ENCODE measurements around the gene NPHP4.

The NPHP4 gene

DNA sequence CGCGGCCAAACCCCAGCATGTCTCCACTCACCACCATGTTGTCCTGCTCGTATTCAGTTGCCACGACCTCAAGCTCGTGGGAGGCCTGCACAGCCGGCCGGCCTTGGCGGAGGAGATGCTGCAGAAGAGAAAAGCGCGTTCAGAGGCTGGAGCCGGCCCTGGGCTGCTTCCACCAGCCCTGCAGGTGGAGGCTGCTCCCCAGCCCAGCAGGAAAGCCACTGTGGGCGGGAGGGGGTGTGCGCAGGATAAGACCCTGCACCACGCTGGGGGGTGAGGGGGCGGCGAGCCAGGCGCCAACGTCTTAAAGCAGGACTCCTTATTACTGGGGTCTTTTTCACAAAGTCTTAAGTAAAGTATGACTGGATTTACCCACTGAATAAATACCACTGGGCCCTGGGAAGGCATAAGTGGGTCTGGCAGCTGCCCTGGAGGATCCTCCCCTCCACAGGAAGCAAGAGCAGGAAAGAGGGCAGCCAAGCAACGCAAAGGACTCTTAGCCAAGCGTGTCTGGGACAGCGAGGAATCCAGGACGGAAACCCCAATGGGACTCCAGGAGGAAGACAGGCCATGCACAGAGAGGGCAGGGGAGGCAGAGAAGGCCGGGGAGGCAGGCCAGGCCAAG, 104.8 kb downstream of the NPHP4 start:
- no peak for DNase-seq

DNA sequence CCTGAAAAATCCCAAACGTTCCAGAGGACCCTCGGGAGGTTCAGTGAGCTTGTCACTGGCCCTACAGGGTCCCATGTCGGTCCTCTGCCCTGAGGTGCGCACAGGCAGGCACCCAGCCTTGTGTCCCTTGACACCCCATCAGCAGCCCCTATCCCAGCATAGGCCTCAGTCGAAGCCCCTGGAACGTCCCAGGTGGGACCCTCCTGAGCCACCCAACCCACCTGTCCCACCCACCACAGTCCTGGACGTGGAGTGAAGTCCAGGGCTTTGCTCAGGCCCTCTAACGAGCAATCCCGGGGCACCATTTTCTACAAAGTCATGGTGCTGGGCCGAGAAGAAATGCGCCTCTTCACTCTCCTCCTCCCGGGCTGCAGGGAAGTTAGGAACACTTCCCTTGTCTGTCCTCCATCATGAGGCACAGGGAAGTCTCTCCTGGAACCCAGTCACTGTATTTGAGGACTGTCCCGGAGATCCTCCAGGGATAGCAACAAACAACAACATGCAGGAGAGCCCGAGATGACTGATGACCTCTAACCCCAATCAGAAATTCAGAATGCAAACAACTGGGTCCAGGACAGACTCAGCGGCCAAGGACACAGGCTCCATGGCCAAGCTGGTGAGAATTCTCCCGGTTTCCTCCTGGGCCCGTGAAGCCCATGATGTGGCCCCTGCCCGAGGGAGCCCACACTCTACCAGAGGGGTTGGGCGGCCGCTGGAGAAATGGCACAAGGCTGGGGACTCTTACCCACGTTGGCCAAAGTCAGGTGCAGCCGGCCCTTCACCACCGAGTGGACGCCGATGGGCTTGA, 105.5 kb downstream of the NPHP4 start:
- DNase-seq, result no peak

DNA sequence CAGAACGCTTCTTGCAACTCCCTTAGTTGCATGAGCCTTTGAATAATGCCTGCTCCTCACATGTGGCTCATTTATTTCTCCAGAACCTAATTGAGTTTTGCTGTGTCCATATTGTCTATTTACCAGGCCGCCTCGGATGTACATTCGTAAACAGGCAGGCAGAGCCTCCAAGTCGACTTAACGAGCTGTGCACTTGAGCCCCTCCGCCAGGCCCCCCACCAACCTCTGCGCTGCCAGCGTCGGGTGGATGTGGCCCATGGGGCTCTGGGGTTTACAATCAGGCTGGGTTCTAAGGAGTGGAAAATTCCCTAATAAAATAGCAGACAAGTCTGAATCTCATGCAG, 106.1 kb downstream of the NPHP4 start:
- no peak for DNase-seq

GRCh38 chr1:5885471-5886139, 106.6 kb downstream of the NPHP4 start:
- no peak for DNase-seq

DNA sequence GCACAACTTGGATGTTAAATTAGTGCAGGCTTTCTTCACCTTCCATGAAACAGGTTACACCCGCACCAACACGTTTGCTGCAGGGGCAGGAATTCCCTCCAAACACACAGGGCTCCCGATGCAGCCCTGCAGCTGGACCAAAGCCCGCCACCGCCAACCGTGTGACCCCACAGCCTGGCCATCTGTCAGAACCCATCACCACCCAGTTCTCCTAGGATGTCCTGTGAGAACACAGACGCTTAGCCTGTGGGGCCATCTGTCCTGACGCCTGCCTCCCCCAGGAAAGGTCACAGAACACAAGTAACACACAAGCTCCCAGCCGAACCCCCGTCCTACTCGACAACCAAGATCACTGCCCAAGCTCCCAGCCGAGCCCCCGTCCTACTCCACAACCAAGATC, 108.1 kb downstream of the NPHP4 start:
- no peak for DNase-seq

GRCh38 chr1:5883129-5884048, 108.8 kb downstream of the NPHP4 start:
- DNase-seq, result no peak

GRCh38 chr1:5882367-5883128, 109.7 kb downstream of the NPHP4 start:
- DNase-seq, result no peak

DNA sequence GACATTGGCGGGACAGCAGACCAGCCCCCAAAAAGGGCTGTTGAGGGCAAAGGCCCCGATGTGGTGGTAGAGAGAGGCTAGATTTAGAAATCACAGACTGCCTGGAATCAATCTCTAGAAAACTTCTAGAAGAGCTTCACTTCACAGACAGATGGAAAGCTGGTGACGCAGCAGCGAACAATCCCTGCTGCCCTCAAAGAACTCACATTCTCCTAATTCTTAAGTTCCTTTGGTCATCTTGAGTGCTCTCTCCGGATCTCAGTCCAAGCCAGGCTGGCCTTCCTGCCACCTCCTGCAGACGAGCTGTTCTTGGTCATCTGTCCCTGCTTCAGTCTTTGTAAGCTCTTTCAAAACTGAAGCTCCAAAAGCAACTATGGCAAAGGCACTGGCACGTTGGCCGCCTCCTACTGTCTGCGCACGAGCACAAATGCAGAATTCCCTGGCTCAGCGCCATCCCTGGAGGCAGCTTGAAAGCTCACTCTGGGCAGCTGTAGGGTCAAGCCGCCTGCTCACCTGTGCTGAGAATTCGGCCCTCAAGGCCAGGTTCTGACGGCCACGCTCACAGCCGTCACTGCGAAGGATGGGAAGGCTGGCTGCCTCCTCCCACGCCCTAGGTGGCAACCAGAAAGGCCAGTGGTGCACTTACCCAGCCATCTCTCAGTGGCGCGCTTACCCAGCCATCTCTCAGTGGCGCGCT, 110.6 kb downstream of the NPHP4 start:
- DNase-seq, result no peak

GRCh38 chr1:5880630-5881405, 111.4 kb downstream of the NPHP4 start:
- no peak for DNase-seq

GRCh38 chr1:5879421-5879820, 112.8 kb downstream of the NPHP4 start:
- no peak for DNase-seq

DNA sequence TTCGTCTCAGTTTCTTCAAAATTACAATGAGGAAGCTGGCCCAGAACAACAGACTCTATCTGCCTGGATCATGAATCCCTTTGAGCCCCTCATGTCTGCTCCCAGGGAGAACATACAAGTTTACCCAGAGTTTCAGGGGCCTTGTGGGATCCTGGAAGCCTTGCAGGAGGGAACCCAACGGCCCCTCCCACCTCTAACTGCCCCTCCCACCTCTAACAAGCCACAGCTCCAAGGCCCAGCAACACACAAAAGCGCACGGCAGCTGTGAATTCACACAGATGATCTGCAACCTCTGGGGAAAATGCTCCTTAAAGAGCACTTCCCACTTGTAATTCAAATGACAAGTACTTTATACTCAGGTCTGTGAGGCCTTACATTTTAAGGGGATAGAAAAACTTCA, 113.3 kb downstream of the NPHP4 start:
- no peak for DNase-seq

GRCh38 chr1:5877683-5878530, 114.3 kb downstream of the NPHP4 start:
- no peak for DNase-seq

GRCh38 chr1:5877001-5877400, 115.2 kb downstream of the NPHP4 start:
- no peak for DNase-seq

- no peak for DNase-seq
These were observed 116.1 kb downstream of the NPHP4 start for GRCh38 chr1:5876094-5876650.

- no peak for DNase-seq
These were observed 116.8 kb downstream of the NPHP4 start for GRCh38 chr1:5875345-5875910.

DNA sequence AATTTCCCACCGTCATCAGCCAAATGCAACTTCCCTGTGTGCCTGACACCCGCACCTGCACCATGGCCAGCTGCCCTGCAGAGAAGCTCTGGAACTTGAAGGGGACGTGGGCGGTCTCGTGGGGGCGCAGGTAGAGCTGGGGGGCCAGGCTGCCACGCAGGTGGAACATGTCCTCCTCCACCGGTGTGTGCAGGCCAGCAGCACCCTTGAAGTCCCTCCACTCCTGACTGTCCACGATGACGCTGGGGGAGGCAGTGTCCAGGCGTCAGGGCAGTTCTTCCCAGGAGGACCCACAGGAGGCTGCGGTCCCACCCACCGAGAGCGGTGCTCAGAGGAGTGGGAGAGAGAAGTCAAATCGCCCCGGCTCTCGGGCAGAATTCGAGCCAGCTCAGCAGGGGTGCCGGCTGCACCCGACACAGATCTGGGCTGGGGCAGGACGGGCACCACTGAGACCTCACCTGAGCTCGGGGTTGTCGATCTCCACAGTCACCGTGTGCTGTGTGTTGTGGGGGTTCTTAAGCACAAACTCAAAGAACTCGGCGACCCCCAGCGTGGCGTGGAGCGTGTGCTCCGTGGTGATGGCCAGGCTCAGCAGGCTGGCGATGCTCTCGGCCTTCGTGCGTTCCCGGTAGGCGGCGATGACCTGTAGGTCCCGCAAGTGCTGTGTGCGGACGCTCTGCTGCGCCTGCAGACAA, 117.7 kb downstream of the NPHP4 start:
- DNase-seq, result no peak

- no peak for DNase-seq
These were observed 118.7 kb downstream of the NPHP4 start for GRCh38 chr1:5873556-5873955.

GRCh38 chr1:5872886-5873285, 119.3 kb downstream of the NPHP4 start:
- no peak for DNase-seq
